GM12872 (cell line): ENCODE measurements around the gene SOWAHA.

Experiments used
- TF ChIP-seq, protein P1 (sequence below): IDR thresholded peaks from 3 replicates; pipeline ENCODE4 v1.5.1; 2011; ENCODE audit warnings: low read depth, mild to moderate bottlenecking, low read length, moderate library complexity; ENCODE audit not compliant: insufficient read depth

Gene SOWAHA

DNA sequence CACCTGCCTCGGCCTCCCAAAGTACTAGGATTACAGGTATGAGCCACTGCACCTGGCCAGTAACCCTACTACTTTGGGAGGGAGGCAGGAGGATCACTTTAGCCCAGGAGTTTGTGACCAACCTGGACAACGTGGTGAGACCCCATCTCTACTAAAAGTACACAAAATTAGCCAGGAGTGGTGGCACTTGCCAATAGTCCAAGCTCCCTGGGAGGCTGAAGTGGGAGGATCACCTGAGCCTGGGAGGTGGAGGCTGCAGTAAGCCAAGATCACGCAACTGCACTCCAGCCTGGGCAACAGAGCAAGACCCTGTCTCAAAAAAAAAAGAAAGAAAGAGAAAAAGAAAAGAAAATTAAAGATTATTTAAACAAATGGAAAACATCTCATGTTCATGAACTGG, 42.9 kb downstream of the SOWAHA start:
- TF ChIP-seq, protein P1, sequence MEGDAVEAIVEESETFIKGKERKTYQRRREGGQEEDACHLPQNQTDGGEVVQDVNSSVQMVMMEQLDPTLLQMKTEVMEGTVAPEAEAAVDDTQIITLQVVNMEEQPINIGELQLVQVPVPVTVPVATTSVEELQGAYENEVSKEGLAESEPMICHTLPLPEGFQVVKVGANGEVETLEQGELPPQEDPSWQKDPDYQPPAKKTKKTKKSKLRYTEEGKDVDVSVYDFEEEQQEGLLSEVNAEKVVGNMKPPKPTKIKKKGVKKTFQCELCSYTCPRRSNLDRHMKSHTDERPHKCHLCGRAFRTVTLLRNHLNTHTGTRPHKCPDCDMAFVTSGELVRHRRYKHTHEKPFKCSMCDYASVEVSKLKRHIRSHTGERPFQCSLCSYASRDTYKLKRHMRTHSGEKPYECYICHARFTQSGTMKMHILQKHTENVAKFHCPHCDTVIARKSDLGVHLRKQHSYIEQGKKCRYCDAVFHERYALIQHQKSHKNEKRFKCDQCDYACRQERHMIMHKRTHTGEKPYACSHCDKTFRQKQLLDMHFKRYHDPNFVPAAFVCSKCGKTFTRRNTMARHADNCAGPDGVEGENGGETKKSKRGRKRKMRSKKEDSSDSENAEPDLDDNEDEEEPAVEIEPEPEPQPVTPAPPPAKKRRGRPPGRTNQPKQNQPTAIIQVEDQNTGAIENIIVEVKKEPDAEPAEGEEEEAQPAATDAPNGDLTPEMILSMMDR, result no peak

DNA sequence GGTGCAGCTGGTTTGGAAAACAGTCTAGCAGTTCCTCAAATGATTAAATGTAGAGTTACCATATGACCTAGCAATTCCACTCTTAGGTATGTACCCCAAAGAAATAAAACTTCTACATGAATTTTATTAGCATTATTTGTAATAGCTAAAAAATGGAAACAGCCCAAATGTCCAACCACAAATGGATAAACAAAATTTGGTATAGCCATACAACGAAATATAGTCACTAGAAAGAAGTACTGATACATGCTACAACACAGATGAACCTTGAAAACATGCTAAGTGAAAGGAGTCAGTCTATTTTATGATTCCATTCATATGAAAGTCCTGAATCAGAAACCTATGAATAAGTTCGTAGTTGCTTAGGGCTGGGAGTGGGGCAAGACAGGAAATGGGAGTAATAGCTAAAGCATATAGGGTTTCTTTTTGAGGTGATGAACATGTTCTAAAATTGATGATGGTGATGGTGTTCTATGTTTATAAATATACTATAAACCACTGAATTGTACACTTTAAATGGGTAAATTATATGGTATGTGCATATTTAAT, 46.9 kb downstream of the SOWAHA start:
- TF ChIP-seq, protein P1, result no peak

DNA sequence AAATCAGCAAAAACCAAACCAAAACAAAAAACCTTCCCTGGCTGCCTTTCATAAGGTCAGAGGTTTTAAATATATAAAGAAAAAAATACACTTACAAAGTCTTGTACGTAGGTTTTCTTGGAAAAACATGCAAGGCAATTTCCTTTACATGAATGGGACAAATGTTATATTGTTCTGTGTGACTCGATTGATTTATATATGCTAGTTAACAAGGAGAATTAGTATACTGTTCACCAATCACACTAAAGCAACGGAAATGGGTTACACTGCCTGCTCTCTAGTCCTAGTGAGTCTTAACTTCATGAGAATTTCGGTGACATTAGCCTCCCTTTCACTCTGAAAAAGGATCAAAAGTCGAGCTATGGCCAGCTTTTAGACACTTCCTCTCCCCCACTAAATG, 47.6 kb downstream of the SOWAHA start:
- TF ChIP-seq, protein P1, result no peak

DNA sequence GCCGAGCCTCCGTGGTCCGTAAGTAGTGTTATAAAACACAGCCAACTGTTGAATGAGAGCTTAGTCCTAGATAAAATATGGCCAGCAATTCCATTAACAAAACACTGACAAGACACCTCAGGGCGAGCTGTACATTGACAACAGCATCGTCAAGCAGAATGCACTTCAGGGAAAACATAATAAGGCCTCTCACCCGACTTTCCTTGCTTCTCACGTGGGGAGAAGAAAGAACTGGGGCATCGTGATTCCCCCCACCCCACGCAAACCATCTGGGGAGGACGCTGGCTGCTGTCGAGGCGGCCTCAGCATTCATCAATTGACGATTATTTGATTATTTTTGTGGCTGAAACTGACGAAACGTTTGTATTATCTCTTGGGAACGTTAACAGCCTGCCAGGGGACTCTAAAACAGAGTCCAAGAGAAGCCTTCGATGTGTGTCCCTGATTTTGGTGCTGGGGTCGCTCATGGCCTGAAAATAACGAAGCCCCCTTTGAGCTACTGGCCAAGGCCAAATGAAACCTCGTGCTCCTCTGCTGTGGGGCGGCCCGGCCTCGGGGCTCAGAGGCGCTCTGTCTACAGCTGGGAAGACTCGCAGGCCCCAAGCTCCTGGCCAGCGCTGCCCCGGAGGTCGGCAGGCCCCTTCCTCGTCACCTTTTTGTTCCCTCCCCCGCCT, 52.7 kb downstream of the SOWAHA start:
- TF ChIP-seq, protein P1, result no peak
